Lung (tissue), 12 donors: Measurements from ENCODE around the gene C1orf74. TPM values are rescaled to one million over a fixed set of nuclear protein-coding genes. Genes with fewer than 3 reads are reported as not detected.

Experiments used
- ATAC-seq: fragments of 200-7000 bp; cut with Tn5 transposase; one replicate; pipeline ENCODE4 v1.9.1; 2020; ENCODE audit warnings: moderate number of reproducible peaks; ENCODE audit not compliant: insufficient read depth, low FRiP score
- DNase-seq, 3 donors: peaks; one replicate each; pipeline ENCODE4 v3.0.0-alpha.2; 2013 to 2017
- H3K27ac ChIP-seq, 2 donors: one replicate each; pipeline ENCODE4 v1.5.1; 2013; ENCODE audit warnings: mild to moderate bottlenecking in 2 of 2, moderate library complexity in 2 of 2, control low read depth in 1 of 2, inconsistent platforms in 1 of 2, low read depth in 1 of 2, low read length in 1 of 2
- H3K27me3 ChIP-seq, 3 donors: one replicate each; pipeline ENCODE4 v1.5.1; 2013; ENCODE audit warnings: low read length in 2 of 3; ENCODE audit not compliant: control insufficient read depth in 3 of 3, insufficient read depth in 3 of 3
- H3K36me3 ChIP-seq, 4 donors: one replicate each; pipeline ENCODE4 v1.5.1; 2013; ENCODE audit warnings: low read length in 4 of 4, mild to moderate bottlenecking in 1 of 4, moderate library complexity in 1 of 4; ENCODE audit not compliant: control insufficient read depth in 4 of 4, insufficient read depth in 4 of 4
- H3K4me1 ChIP-seq, 5 donors: one replicate each; pipeline ENCODE4 v1.5.1; 2013; ENCODE audit warnings: low read length in 5 of 5, mild to moderate bottlenecking in 2 of 5, moderate library complexity in 1 of 5; ENCODE audit not compliant: control insufficient read depth in 5 of 5, insufficient read depth in 5 of 5
- H3K4me3 ChIP-seq: one replicate; pipeline ENCODE4 v1.5.1; 2013; ENCODE audit warnings: mild to moderate bottlenecking, control low read depth, moderate library complexity
- H3K9ac ChIP-seq, 2 donors: one replicate each; pipeline ENCODE4 v1.5.1; 2013; ENCODE audit warnings: low read length in 2 of 2, control low read depth in 1 of 2; ENCODE audit not compliant: insufficient read depth in 1 of 2
- H3K9me3 ChIP-seq, 4 donors: one replicate each; pipeline ENCODE4 v1.5.1; 2013; ENCODE audit warnings: low read length in 3 of 4, mild to moderate bottlenecking in 1 of 4, moderate library complexity in 1 of 4; ENCODE audit not compliant: control insufficient read depth in 4 of 4, insufficient read depth in 3 of 4
- CTCF ChIP-seq: IDR thresholded peaks from 2 replicates; pipeline ENCODE4 v1.5.1; 2012; ENCODE audit warnings: mild to moderate bottlenecking; ENCODE audit errors: control extremely low read depth, extremely low read depth
- WGBS, 2 donors: extraction: QIAGEN DNeasy Blood & Tissue Kit; methylation state at CpG; one replicate each; pipeline ENCODE4 v1.1.7; 2013; 5-methylcytosine and 5-hydroxymethylcytosine counted together
- polyA plus RNA-seq, 2 donors: library from polyadenylated mRNA; stranded (reverse); fragments of 200-250 nt; gene quantifications; one replicate each; pipeline ENCODE4 v1.2.1, GENCODE V29; 2013
- total RNA-seq, 2 donors: library from RNA; depleted of rRNA in 1 of 2; stranded (reverse); fragments of >200 nt in 1 of 2; gene quantifications; one replicate each; pipeline ENCODE4 v1.2.1, GENCODE V29; 2014 to 2021
- donor health status: control.
- donor health status: control.
- donor health status: Bipolar disorder and iron deficiency.
- donor health status: healthy.
- donor health status: DM: yes; HTN: yes; CAD: no.

Gene C1orf74
- total and polyA plus RNA-seq, 4 donors, result 0.75 to 2.5 (median 1.5) TPM

GRCh38 chr1:209766051-209766450, 18.3 kb downstream of the C1orf74 start:
- 31 to 65% methylated on average over 2 of the region's 2 CpGs for WGBS, 2 donors
- Histone ChIP-seq H3K4me1 (peaks cover 0 to 20% (median 7%) of the 10 kb centered on the region in 5 donors), H3K27me3 (no peaks in the 10 kb centered on the region), H3K27ac (no peak overlapping the region), H3K9me3 (no peaks in the 10 kb centered on the region), H3K4me3 (no peak overlapping the region), H3K9ac (no peak overlapping the region), H3K36me3 (no peaks in the 10 kb centered on the region)
- TF ChIP-seq CTCF, result no peak
- DNase-seq (no peak), ATAC-seq (no peak)

GRCh38 chr1:209761011-209761635, 23.2 kb downstream of the C1orf74 start:
- H3K27ac ChIP-seq, result no peak overlapping the region
- no peaks in the 10 kb centered on the region for H3K27me3 ChIP-seq
- no peak overlapping the region for H3K4me3 ChIP-seq
- DNase-seq (no peak), ATAC-seq (no peak)
- no peak overlapping the region for H3K9ac ChIP-seq
- no peaks in the 10 kb centered on the region for H3K36me3 ChIP-seq
- no peaks in the 10 kb centered on the region for H3K9me3 ChIP-seq
- peaks cover 0 to 1% (median 0%) of the 10 kb centered on the region in 5 donors for H3K4me1 ChIP-seq
- TF ChIP-seq CTCF, result no peak

GRCh38 chr1:209759829-209760359, 24.5 kb downstream of the C1orf74 start:
- DNase-seq (no peak), ATAC-seq (no peak)
- Histone ChIP-seq H3K4me1 (peaks cover 0 to 1% (median 0%) of the 10 kb centered on the region in 5 donors), H3K4me3 (no peak overlapping the region), H3K36me3 (no peaks in the 10 kb centered on the region), H3K27ac (no peak overlapping the region), H3K9ac (no peak overlapping the region), H3K27me3 (no peaks in the 10 kb centered on the region), H3K9me3 (no peaks in the 10 kb centered on the region)
- TF ChIP-seq CTCF, result no peak
- 94 to 97% methylated on average over 12 of the region's 12 CpGs for whole genome bisulfite sequencing, 2 donors

GRCh38 chr1:209758400-209758799, 26.0 kb downstream of the C1orf74 start:
- Histone ChIP-seq H3K36me3 (no peaks in the 10 kb centered on the region), H3K4me3 (no peak overlapping the region), H3K9ac (no peak overlapping the region), H3K9me3 (no peaks in the 10 kb centered on the region), H3K27me3 (no peaks in the 10 kb centered on the region), H3K27ac (no peak overlapping the region), H3K4me1 (peaks cover 0 to 1% (median 0%) of the 10 kb centered on the region in 5 donors)
- WGBS, 2 donors, result 51 to 60% methylated on average over 3 of the region's 3 CpGs
- ATAC-seq (no peak), DNase-seq (no peak)
- no peak for TF ChIP-seq CTCF
